ENCODE measurements around the gene PYURF.

The PYURF gene

GRCh38 chr4:88503344-88503743 lies 20.2 kb downstream of the PYURF start:
- no peak for DNase-seq

- DNase-seq = no peak
Measured at GRCh38 chr4:88497859-88498409, 25.6 kb downstream of the PYURF start.

GRCh38 chr4:88489100-88489761 lies 34.3 kb downstream of the PYURF start:
- DNase-seq = no peak

- no peak for DNase-seq
Measured at GRCh38 chr4:88481537-88481936, 42.0 kb downstream of the PYURF start.

- DNase-seq = no peak
Measured at GRCh38 chr4:88478247-88478646, 45.3 kb downstream of the PYURF start.

GRCh38 chr4:88477229-88477860 lies 46.2 kb downstream of the PYURF start:
- no peak for DNase-seq

All from activated CD4-positive, CD25-positive, alpha-beta regulatory T cell treated with anti-CD3 and anti-CD28 coated beads, Interleukin-2, amount 50 U/mL, for 72 hours (primary cell).